Measurements from ENCODE around the gene SGCA.
A peak's percentile ranks its signal among the peaks of the same experiment; 100 is the strongest.

Gene SGCA

DNA sequence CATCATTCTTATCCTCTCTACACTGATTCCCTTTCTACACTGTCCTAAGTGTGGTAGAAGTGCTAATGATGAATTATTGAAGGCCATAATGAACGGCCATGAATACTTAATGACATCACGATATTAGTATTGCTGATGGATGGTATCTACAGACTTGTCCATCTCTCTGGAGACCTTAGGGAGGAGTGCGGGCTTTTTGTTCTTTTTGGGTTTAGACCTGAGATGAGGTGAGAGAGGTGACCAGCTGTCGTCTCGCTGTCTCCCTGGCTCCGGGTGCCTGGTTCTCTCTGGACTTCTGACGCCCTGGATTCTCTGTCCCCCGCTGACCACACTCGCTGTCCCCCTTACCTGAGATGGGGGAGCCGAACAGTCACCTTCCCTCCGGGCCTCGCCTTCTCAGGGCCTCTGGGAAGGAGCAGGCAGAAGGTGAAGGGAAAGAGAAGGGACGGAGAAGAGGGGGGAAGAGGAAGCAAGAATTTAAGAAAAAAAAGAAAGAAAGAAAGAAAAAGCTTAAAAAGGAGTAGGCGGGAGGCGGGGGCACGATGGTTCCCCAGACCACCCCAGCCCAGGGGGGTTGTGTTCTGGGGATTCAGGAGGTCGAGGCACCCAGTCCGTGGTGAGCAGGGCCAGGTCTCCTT lies 17.1 kb downstream of the SGCA start:
- DNase-seq (ENCODE audit: low spot score): no peak

DNA sequence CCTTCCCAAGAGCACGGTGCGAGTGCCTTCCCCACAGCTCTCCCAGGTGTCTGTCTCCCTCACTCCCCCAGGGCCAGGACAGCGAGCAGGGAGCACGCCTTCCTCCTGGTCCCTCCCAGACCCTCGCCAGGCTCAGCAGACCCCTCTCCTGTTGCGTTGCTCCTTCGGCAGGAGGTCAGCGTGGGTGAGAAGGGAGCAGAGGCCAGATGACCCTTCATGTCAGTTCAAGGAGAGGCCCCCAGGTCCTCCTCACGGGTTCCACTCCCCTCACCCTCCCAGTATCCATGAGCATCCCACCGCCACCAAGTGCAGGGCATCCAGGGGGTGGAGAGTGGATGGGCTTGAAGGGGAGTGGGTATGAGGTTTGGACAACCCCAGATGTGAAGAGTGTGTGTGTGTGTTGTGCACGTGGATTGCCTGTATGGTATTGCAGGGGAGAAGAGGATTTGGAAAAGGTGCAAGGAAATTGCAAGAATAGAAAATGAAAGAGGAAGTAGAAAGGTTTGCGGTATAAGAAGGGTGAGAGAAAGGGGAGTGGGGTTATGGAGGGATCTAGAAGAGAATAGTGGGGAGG lies 17.7 kb downstream of the SGCA start:
- no peak for DNase-seq (ENCODE audit: low spot score)

DNA sequence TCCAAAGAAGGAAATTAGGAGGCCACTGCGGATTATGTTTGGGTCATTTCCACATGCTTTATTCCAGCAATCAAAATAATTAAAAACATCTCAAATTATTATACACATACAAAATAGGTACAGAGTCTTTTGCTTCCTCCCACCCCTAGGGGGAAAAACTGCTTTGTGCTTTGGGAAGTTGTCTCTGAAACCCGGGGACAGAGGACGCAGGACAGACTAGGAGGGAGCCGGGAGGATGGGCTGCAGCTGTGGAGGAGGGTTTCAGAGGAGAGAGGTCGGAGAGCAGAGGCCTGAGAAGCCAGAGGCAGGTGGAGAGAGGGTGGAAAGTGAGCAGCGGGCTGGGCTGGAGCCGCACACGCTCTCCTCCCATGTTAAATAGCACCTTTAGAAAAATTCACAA lies 18.3 kb downstream of the SGCA start:
- DNase-seq (ENCODE audit: low spot score): no peak

DNA sequence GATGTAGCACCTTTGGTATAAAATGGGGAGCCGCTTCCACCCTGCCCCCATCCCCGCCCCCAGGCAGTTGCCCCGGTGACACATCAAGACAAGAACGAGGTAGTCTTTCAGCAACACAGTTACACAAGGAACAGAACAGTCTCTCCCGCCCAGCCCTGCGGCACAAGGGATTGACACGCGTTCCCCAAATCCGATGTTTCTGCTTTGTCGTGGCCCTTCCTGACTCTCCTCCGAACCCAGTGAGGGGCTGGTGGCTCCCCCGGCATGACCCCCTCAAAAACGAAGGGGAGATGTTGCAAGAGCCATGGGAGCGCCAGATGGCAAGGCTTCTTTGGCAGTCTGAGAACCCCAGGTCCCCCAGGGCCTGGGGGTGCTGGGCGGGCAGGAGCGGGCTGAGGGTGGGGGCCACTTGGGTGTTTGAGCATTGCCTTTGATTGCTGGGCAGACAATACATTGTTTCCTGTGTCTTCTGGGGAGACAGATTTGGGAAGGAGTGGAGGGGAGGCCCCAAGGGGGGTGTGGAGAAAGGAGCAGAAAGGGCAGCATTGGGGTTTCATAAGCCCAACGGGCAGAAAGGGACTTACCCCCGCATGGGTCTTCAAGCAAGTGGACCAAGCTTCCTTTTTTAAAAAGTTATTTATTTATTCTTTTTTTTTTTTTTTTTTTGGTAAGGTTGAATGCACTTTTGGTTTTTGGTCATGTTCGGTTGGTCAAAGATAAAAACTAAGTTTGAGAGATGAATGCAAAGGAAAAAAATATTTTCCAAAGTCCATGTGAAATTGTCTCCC lies 19.0 kb downstream of the SGCA start:
- DNase-seq (ENCODE audit: low spot score): peak; percentile 75

DNA sequence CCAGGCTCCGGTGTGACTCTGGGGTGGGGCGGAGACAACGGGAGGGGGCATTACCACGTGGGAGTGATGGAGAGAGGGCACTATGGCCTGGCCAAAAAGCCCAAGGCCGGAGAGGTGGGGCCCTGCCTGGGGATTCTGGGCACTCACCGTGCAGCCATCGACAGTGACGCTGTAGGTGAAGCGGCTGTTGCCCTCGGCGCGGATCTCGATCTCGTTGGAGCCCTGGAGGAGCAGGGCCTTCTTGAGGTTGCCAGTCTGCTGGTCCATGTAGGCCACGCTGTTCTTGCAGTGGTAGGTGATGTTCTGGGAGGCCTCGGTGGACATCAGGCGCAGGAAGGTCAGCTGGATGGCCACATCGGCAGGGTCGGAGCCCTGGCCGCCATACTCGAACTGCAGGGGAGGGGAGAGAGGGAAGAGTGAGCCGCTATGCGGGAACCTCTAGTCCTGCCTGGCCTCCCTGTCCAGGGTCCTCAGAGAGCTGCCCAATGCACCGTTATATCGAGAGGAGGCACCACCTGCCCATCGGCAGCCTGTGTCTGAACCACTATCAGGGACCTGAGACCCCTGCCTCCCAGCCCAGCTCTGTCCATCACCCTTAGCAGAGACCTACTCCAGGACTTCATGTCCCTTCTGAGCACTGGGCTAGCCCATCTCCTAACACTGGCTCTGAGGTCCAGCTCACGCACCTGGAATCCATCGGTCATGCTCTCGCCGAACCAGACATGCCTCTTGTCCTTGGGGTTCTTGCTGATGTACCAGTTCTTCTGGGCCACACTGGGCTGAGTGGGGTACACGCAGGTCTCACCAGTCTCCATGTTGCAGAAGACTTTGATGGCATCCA lies 20.0 kb downstream of the SGCA start:
- DNase-seq (ENCODE audit: low spot score): no peak

DNA sequence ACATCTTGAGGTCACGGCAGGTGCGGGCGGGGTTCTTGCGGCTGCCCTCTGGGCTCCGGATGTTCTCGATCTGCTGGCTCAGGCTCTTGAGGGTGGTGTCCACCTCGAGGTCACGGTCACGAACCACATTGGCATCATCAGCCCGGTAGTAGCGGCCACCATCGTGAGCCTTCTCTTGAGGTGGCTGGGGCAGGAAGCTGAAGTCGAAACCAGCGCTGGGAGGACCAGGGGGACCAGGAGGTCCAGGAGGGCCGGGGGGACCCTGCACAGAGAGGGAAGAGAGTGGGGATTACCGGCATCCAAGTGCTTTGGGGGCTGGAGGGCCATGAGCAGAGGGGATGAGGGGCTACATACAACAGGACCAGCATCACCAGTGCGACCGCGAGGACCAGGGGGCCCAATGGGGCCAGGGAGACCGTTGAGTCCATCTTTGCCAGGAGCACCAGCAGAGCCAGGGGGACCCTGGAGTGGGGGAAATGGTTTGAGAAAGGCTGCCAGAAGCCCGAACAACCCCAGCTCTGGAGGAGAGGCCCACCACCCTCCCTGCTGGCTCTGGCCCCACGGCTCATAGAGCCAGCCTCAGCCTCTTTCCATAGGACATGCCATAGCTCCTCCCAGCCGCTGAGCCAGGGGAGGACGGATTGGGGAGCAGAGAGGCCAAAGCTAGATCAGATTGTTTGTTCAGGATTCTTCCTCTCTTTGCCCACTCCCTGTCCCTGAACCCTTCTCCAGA lies 21.0 kb downstream of the SGCA start:
- DNase-seq (ENCODE audit: low spot score): no peak

DNA sequence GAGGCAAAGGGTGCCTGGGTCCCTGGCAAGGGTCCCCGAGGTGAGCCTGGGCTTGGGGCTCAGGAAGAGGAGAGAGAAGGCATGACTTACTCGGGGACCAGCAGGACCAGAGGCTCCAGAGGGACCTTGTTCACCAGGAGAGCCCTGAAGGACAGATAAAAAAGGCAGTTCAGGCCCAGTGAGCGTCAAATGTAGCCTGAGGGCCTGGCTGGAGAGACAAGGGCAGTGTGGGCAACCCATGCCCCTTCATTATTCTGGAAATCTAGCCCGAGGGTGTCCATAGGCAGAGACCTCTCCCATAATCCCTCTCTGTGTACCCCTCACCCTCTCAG lies 21.6 kb downstream of the SGCA start:
- DNase-seq (ENCODE audit: low spot score): no peak

DNA sequence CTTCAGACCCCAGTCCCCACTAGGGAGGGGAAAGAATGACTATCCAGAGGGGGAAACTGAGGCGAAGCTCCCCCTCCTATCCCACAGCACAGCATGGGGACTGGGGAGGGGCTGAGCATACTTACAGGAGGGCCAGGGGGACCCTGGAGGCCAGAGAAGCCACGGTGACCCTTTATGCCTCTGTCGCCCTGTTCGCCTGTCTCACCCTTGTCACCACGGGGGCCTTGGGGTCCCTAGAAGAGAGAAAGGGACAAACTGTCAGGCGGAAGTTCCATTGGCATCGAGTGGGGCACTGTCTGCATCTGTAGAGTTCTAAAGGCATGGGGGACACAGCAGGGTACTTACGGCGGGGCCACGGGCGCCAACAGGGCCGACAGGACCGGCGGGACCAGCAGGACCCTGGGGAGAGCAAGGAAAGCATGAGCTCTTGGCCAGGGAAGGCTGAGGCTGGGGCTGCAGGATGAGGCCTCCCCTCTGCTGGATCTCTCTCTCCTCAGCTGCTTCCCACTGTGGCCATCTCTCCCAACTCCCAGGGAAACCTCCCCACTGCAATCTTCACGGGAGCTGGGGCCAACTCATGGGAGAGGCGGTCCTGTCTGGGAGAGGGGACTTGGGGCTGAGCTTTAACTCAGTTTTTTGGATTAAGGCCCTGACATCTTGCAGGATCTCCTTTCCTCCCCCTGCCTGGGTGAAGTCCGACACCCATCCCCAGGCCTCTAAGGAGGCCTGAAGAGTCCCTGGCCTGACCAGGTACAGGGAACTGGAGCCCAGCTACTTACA lies 22.1 kb downstream of the SGCA start:
- DNase-seq (ENCODE audit: low spot score): no peak

DNA sequence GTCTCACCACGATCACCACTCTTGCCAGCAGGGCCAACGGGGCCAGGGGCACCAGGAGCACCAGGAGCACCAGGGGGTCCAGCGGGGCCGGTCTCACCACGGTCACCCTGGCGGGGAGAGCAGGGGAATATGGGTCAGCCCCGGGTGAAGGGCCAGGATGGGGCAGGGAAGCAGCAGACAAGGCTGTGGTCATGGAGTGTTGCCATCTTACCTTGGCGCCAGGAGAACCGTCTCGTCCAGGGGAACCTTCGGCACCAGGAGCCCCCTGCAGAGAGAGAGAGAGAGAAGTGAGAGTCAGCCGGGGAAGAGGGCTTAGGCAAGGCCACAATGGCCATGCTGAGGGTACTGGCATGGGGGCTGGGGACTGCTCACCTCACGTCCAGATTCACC lies 22.7 kb downstream of the SGCA start:
- no peak for DNase-seq (ENCODE audit: low spot score)

DNA sequence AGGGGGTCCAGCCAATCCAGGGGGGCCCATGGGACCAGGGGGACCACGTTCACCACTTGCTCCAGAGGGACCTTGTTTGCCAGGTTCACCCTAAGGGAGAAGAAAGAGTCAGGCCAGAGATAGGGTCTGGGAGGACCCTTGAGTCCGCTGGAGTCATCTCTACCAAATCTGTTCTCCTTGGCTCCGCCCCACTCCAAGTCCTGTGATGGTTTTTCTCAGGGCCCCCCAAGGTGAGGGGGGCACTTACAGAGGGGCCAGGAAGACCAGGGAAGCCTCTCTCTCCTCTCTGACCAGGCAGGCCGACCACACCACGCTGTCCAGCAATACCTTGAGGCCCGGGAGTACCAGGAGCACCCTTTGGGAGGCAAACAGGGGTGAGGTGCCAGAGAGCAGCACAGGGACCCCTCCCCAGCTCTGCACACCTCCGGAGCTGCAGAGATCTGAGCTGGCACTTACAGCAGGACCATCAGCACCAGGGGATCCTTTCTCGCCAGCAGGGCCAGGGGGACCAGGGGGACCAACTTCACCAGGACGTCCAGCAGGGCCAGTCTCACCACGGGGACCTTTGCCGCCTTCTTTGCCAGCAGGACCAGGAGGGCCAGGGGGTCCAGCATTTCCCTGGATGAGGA lies 23.2 kb downstream of the SGCA start:
- DNase-seq (ENCODE audit: low spot score): no peak

DNA sequence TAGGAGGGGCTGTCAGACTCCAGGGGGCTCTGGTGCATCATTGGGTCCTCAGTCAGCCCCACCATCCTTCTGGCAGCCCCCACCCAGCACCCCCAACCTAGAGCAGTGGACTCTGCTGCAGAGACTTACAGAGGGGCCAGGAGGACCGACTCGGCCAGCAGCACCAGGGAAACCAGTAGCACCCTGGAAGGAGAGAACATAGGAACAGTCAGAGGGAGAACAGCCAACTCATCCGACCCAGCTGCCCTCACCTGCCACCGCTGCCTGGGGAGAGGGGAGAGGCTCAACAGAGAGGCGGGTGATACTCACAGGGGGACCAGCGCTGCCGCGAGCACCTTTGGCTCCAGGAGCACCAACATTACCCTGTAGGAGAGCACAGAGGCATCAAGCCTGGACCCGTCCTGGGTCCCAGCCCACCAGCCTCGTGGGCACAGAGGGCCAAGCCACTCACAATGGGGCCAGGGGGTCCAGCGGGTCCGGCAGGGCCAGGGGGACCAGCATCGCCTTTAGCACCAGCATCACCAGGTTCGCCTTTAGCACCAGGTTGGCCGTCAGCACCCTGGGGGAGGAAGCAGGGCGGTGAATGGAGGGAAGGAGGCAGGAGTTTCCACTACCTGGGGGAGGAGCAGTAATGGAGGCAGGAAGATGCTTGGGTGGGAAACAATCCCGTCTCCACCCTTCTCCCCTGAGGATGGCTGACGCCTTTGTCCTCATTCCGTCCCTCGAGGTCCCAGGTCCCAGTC lies 23.9 kb downstream of the SGCA start:
- DNase-seq (ENCODE audit: low spot score): no peak

DNA sequence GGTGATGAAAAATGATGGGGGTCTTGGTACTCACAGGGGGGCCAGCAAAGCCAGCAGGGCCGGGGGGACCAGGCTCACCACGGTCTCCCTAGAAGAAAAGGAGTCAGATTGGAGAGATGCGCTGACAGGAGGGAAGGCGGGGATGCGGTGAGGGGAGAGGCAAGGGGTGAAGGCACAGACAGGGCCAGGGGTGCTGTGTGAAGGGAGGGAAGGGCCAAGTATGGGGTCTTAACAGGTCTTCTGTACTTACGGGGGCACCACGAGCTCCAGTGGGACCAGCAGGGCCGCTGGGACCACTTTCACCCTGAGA lies 24.4 kb downstream of the SGCA start:
- DNase-seq (ENCODE audit: low spot score): no peak

DNA sequence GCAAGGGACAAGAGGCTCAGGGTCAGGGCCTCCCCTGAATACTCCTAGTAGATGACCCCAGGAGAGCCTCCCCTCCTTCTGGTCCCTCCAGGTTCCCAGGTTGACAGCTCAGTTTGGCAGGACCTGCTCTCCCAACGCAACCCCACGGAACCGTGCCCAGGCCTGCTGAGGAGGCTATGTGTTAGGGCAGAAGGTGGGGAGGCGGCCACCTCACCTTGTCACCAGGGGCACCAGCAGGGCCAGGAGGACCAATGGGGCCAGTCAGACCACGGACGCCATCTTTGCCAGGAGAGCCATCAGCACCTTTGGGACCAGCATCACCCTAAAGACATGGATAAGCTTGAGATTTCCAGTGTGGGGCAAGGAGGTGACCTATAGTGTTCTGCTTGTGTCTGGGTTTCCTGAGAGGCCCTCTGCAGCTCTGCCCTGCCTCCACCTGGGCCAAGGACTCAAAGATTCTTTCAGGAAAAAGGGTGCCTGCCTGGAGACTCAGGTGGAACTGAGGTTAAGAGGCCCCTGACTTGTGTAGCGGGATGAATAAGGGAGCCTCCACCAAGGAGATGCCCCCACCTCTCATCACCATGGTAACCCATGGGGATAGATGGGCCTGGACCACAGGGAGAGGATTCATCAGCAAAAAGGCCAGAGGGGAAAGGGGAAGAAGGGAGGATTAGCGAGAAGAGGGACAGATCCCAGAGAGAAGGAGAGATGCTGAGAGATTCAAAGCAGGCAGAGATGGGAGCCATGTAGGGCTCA lies 25.0 kb downstream of the SGCA start:
- DNase-seq (ENCODE audit: low spot score): no peak

DNA sequence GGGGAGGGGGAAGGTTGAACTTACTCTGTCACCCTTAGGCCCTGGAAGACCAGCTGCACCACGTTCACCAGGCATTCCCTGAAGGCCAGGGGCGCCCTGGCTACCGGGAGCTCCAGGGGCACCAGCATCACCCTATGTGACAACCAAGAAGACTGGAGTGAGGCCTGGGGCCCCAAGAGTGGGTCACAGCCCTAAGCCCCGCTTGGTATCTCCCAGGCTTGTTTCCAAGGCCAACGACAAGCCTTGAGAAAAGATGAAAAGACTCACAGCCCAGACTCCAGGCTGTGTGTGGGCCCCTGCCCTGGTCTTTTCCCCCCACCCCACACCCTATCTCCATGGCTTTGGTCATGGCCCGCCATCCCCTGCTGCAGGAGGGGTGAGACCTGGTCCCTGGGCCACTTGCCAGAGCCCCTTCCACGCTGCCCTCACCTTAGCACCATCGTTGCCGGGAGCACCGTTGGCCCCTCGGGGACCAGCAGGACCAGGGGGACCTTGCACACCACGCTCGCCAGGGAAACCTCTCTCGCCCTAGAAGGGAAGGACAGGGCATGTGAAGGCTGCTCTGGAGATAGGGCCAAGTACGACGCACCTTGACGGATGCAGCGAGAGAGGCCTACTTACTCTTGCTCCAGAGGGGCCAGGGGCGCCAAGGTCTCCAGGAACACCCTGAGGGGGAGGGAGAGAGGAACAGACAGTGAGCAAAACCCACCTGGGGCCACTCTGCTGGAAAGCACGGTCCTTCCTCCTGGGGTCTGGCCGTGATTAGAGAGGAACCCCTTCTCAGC lies 25.7 kb downstream of the SGCA start:
- DNase-seq (ENCODE audit: low spot score): no peak

DNA sequence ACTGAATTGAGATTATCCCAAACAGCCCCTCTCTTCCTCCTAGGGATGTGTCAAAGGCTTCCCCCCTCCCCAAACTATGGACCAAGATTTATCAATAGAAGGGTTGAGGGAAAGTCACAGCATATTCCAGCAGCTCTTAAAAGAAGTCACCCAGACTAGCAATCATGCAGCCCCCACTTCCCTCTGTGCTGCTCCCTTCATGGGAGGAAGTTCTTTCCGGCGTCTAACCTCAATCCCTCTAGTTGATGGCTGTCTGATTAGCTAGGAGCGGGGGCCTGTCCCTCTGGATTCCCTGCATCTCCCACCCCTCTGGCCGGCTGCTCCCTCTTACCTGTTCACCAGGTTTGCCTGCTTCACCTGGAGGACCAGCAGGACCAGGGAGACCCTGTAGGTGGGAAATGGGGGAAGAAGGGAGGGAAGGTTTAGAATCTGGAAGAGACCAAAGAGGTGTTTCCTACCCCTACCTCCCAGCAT lies 26.4 kb downstream of the SGCA start:
- no peak for DNase-seq (ENCODE audit: low spot score)

DNA sequence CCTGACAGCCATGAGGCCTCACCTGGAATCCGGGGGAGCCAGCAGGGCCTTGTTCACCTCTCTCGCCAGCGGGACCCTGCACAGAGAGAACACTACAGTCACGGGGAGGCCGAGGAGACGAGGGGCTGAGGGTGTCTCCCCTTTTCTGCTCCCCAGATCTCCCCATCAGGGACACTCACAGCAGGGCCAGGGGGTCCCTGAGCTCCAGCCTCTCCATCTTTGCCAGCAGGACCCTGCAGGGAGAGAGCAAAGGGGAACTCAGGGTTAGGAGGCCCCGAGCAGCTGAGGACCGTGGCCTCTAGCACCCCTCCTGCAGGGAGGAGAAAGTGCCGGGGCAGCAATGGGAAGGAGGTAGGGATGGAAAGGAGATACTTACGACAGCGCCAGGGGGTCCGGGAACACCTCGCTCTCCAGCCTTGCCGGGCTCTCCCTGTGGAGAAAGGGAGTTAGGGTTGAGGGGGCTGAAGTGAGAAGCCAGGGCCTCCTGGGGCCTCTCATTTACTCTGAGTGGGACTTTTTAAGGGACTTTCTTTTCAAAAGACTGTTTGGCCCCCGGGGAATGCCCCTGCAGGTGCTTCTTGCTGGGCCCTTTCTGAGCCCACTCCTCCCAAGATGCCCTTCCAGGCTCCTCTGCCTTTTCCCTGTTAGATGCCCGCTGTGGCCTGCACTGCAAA lies 26.9 kb downstream of the SGCA start:
- DNase-seq (ENCODE audit: low spot score): no peak

DNA sequence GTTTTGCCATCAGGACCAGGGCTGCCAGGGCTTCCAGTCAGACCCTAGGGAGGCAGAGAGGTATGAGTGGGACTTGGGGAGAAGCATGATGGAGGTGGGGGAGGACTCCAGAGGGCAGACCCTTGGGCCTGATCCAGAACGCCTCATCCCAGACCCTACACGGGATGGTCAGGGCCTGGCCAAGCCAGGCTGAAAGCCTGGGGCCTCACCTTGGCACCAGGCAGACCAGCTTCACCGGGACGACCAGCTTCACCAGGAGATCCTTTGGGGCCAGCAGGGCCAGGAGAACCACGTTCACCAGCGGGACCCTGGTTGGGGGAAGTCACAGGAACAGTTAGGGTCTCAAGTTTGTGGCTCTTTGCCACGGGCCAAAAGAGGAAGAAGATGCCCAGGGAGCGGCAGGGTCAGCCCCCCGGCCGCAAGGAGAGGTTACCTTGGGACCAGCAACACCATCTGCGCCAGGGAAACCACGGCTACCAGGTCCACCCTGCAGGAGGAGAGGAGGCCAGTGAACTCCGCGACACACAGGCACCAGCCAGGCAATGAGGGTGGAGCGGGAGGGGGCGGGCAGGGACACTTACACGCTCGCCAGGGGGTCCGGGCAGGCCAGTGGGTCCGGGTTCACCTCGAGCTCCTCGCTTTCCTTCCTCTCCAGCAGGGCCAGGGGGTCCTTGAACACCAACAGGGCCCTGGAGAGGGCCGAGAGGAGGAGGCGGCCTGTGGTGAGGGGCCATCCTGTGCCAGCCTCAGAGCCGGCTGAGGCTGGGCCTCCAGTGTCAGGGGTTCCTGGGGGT lies 28.5 kb downstream of the SGCA start:
- DNase-seq (ENCODE audit: low spot score): no peak
